ENCODE results near the gene BACH2. TPM values are rescaled to one million over a fixed set of nuclear protein-coding genes. Genes with fewer than 3 reads are reported as not detected.

Gene BACH2
- total and polyA plus RNA-seq, 2 of the 8 experiments (the other 6 are each of a cell fraction or from before 2014, with no cell fraction given) = 1.9 to 5.9 TPM

DNA sequence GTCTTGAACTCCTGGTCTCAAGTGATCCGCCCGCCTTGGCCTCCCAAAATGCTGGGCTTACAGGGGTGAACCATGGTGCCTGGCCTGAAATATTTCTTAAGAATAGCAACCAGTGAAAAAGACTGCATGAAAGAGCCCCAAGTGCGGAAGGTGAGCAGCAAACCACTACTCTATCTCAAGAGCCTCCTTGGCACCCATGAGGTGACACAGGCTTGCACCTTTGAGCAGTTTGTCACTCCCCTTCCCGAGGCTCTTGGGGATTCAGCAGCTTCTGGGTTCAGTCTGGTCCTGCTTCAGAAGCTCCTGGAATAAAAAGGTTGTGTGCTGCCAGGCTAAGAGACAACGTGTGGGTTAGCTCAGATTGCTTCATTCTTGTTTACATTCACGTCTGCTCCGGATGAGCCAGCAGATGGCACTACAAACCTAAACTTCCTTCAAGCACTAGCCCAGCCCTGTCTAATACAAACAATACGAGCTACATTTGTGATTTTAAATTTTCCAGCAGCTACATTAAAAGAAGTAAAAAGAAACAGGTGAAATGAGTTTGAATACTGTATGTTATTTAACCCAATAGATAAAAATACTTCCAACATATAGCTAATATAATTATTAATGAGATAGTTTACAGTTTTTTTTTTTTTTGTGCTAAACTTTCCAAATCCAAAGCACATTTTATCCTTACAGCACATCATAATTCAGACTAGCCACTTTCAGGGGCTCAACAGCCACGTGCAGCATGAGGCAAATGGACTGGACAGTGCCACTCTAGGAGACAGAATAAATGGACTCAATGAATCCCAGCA is 356.2 kb downstream of the BACH2 start:
- DNase-seq (ENCODE audit: low read depth in 1 of 2, low spot score in 2 of 2) (peak in 1 of 2 experiments; percentile 34), FAIRE-seq (peak; percentile 95)
- H3K18ac ChIP-seq (ENCODE audit: extremely low read depth, low read length) = no peak overlapping the region
- no peak overlapping the region for H2BK120ac ChIP-seq (replicated peaks; ENCODE audit: low read depth, low read length)
- no peak overlapping the region for H3K4me3 ChIP-seq (ENCODE audit: extremely low read depth in 1 of 4, insufficient read depth in 2 of 4, low read depth in 3 of 4, low read length in 4 of 4)
- no peak overlapping the region for H2AFZ ChIP-seq (ENCODE audit: low read length)
- no peak overlapping the region for H4K91ac ChIP-seq (replicated peaks; ENCODE audit: insufficient read length, low read length)
- H3K9me3 ChIP-seq (ENCODE audit: insufficient read depth in 2 of 2, low read depth in 1 of 2, low read length in 1 of 2) = no peaks in the 10 kb centered on the region
- H3K14ac ChIP-seq (ENCODE audit: insufficient read length) = no peak overlapping the region
- H2BK20ac ChIP-seq (ENCODE audit: low read length) = no peak overlapping the region
- TF ChIP-seq CREB1 (IDR thresholded peaks at IDR 0.05) = peak; percentile 26; the same call in 1 of the 2 replicates
- TF ChIP-seq POU5F1 (IDR thresholded peaks at IDR 0.05; ENCODE audit: low read depth, low read length) = no peak
- peak; percentile 93 to 95 for TF ChIP-seq RAD21 (IDR thresholded peaks at IDR 0.05 in 1 of 2, conservative IDR thresholded peaks at IDR 0.05 in 1 of 2; ENCODE audit: low read depth in 2 of 2, low read length in 2 of 2)
- peak; percentile 97 for TF ChIP-seq CEBPB (IDR thresholded peaks at IDR 0.05; ENCODE audit: low read depth, low read length)
- TF ChIP-seq SP2 (IDR thresholded peaks at IDR 0.05; ENCODE audit: low read length) = no peak
- TF ChIP-seq, protein P1, sequence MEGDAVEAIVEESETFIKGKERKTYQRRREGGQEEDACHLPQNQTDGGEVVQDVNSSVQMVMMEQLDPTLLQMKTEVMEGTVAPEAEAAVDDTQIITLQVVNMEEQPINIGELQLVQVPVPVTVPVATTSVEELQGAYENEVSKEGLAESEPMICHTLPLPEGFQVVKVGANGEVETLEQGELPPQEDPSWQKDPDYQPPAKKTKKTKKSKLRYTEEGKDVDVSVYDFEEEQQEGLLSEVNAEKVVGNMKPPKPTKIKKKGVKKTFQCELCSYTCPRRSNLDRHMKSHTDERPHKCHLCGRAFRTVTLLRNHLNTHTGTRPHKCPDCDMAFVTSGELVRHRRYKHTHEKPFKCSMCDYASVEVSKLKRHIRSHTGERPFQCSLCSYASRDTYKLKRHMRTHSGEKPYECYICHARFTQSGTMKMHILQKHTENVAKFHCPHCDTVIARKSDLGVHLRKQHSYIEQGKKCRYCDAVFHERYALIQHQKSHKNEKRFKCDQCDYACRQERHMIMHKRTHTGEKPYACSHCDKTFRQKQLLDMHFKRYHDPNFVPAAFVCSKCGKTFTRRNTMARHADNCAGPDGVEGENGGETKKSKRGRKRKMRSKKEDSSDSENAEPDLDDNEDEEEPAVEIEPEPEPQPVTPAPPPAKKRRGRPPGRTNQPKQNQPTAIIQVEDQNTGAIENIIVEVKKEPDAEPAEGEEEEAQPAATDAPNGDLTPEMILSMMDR (IDR thresholded peaks at IDR 0.05; ENCODE audit: control extremely low read depth in 1 of 3, insufficient read depth in 1 of 3, low read depth in 1 of 3, low read length in 3 of 3) = peak; percentile 26 to 87 (median 81)
- CTCF ChIA-PET (ENCODE audit: partially characterized antibody) = interaction anchor here (0.5 to 6.3 kb wide), 81 partner anchors 9 to 609 kb away, joined by 3 to 71 read pairs (median 5); no protein-coding TSS in a partner anchor
- no peak overlapping the region for H3K9ac ChIP-seq (replicated peaks in 1 of 4; ENCODE audit: extremely low read depth in 1 of 4, low read depth in 3 of 4, low read length in 3 of 4)
- H4K20me1 ChIP-seq (replicated peaks in 1 of 2; ENCODE audit: control insufficient read depth in 1 of 2, insufficient read depth in 2 of 2, low read length in 2 of 2) = no peaks in the 10 kb centered on the region
- H3K4me2 ChIP-seq (ENCODE audit: insufficient read depth in 1 of 2, low read depth in 2 of 2, low read length in 2 of 2) = no peak overlapping the region
- H3K4me1 ChIP-seq (replicated peaks in 1 of 4; ENCODE audit: control insufficient read depth in 3 of 4, insufficient read depth in 4 of 4, low read length in 3 of 4) = no peaks in the 10 kb centered on the region; a peak in 2 of 7 replicates
- H3K23me2 ChIP-seq (ENCODE audit: low read depth, low read length) = no peaks in the 10 kb centered on the region
- H2BK5ac ChIP-seq (ENCODE audit: low read depth, low read length) = no peak overlapping the region
- no peak overlapping the region for H4K8ac ChIP-seq (ENCODE audit: extremely low read depth, insufficient read depth, low read length)
- no peak overlapping the region for H2BK15ac ChIP-seq (ENCODE audit: low read length)
- no peak overlapping the region for H3K23ac ChIP-seq (ENCODE audit: insufficient read length)
- no peaks in the 10 kb centered on the region for H3K27me3 ChIP-seq (replicated peaks in 1 of 4; ENCODE audit: control insufficient read depth in 3 of 4, extremely low read depth in 1 of 4, insufficient read depth in 3 of 4, low read length in 3 of 4)
- no peak overlapping the region for H2AK5ac ChIP-seq (ENCODE audit: low read depth, low read length)
- WGBS, 2 experiments (ENCODE audit: extremely low coverage in 1 of 2, insufficient coverage in 1 of 2, insufficient read length in 1 of 2, insufficient replicate concordance in 2 of 2, low coverage in 1 of 2, low lambda C conversion rate in 2 of 2, missing lambda C conversion rate in 1 of 2) = 40% methylated on average over 9 of the region's 9 CpGs; no CpG with 5 or more reads in 1 of the 2 experiments
- H3K79me1 ChIP-seq (ENCODE audit: low read depth, low read length) = no peaks in the 10 kb centered on the region
- H3K79me2 ChIP-seq (ENCODE audit: control insufficient read depth in 1 of 2, insufficient read depth in 2 of 2, low read length in 2 of 2) = no peaks in the 10 kb centered on the region
- H2BK12ac ChIP-seq (ENCODE audit: low read depth, low read length) = no peak overlapping the region
- H4K5ac ChIP-seq (ENCODE audit: insufficient read length, low read depth, low read length) = no peak overlapping the region
- no peak overlapping the region for H3K4ac ChIP-seq (replicated peaks; ENCODE audit: insufficient read length, low read depth, low read length)
- H3K27ac ChIP-seq (ENCODE audit: low read depth, low read length) = no peak overlapping the region
- POLR2A ChIA-PET (ENCODE audit: partially characterized antibody) = interaction anchor here (0.7 kb wide), 1 partner anchor 441 kb away, joined by 3 read pairs; no protein-coding TSS in a partner anchor
- H3K56ac ChIP-seq (replicated peaks; ENCODE audit: insufficient read length, low read depth, low read length) = no peak overlapping the region
- no peaks in the 10 kb centered on the region for H3K36me3 ChIP-seq (ENCODE audit: control insufficient read depth in 2 of 4, insufficient read depth in 4 of 4, low read length in 3 of 4)
